Lower lobe of right lung (tissue), 2 donors: ENCODE measurements around the gene CACNB1. TPM values are rescaled to one million over a fixed set of nuclear protein-coding genes. Genes with fewer than 3 reads are reported as not detected.
A peak's percentile ranks its signal among the peaks of the same experiment; 100 is the strongest.

Experiments
- ATAC-seq, 2 donors: fragments of 200-7000 bp; cut with Tn5 transposase; one replicate each; pipeline ENCODE4 v1.9.1; 2020 to 2022; ENCODE audit warnings: mild to moderate bottlenecking in 2 of 2, moderate library complexity in 2 of 2
- DNase-seq: peaks from one replicate; pipeline ENCODE4 v3.0.0-alpha.2; 2020
- H3K27ac ChIP-seq: fragments of 200-600 bp; one replicate; pipeline ENCODE4 v1.8.0; 2022
- H3K27me3 ChIP-seq: fragments of 200-600 bp; one replicate; pipeline ENCODE4 v1.8.0; 2022; ENCODE audit warnings: low read depth
- H3K36me3 ChIP-seq: fragments of 200-600 bp; one replicate; pipeline ENCODE4 v1.8.0; 2022; ENCODE audit warnings: mild to moderate bottlenecking
- H3K4me1 ChIP-seq: fragments of 200-600 bp; one replicate; pipeline ENCODE4 v1.8.0; 2022
- H3K4me3 ChIP-seq: fragments of 200-600 bp; one replicate; pipeline ENCODE4 v1.8.0; 2022; ENCODE audit warnings: mild to moderate bottlenecking
- H3K9me3 ChIP-seq: fragments of 200-600 bp; one replicate; pipeline ENCODE4 v1.8.0; 2022
- CTCF ChIP-seq: fragments of 200-600 bp; IDR thresholded peaks from one replicate; pipeline ENCODE4 v1.8.0; 2022; ENCODE audit warnings: antibody characterized with exemption, mild to moderate bottlenecking
- intact Hi-C: fragments of 100-400 bp; cut with DNase I; formaldehyde crosslinking; loops from one replicate; pipeline ENCODE4 v1.11.0; 2022
- total RNA-seq: library from RNA; stranded (reverse); fragmentation: NEBNext Ultra II Directional; extraction: Animal tissue kit (Norgen Biotek cat#: 25700); gene quantifications from one replicate; pipeline ENCODE4 v1.2.1, GENCODE V29; 2021
- donor health status: DM: no; HTN: yes; CAD: no; lungs with severe emphysema.

The CACNB1 gene
- total RNA-seq, 1 donor from 2014 or later, result 21.3 TPM

GRCh38 chr17:39210093-39210434 lies 12.6 kb upstream of the CACNB1 start:
- TF ChIP-seq CTCF, result no peak
- no peaks in the 10 kb centered on the region for H3K9me3 ChIP-seq
- peak overlapping the region; percentile 60 for H3K27ac ChIP-seq
- no peak for ATAC-seq
- intact Hi-C loops, result no loop called here
- no peak for DNase-seq
- peak overlapping the region; percentile 47 for H3K4me3 ChIP-seq
- peaks cover 7% of the 10 kb centered on the region for H3K27me3 ChIP-seq
- H3K4me1 ChIP-seq, result peaks cover 44% of the 10 kb centered on the region
- H3K36me3 ChIP-seq, result peaks cover 2% of the 10 kb centered on the region

- H3K27me3 ChIP-seq, result peaks cover 7% of the 10 kb centered on the region
- no peak for TF ChIP-seq CTCF
- H3K36me3 ChIP-seq, result peaks cover 7% of the 10 kb centered on the region
- DNase-seq, result peak; percentile 83
- no peaks in the 10 kb centered on the region for H3K9me3 ChIP-seq
- peak; percentile 71 to 72 for ATAC-seq
- H3K4me3 ChIP-seq, result peak overlapping the region; percentile 47
- peak overlapping the region; percentile 60 for H3K27ac ChIP-seq
- H3K4me1 ChIP-seq, result peaks cover 44% of the 10 kb centered on the region
- intact Hi-C loops, result no loop called here
These were observed 12.0 kb upstream of the CACNB1 start for GRCh38 chr17:39209317-39210092.

- H3K36me3 ChIP-seq, result peaks cover 13% of the 10 kb centered on the region
- ATAC-seq (peak; percentile 9 to 22), DNase-seq (peak; percentile 69)
- H3K9me3 ChIP-seq, result no peaks in the 10 kb centered on the region
- peaks cover 44% of the 10 kb centered on the region for H3K4me1 ChIP-seq
- peak overlapping the region; percentile 47 for H3K4me3 ChIP-seq
- peaks cover 7% of the 10 kb centered on the region for H3K27me3 ChIP-seq
- TF ChIP-seq CTCF, result no peak
- peak overlapping the region; percentile 60 for H3K27ac ChIP-seq
- intact Hi-C loops, result no loop called here
These were observed 11.4 kb upstream of the CACNB1 start for GRCh38 chr17:39208893-39209292.

- no peak overlapping the region for H3K4me3 ChIP-seq
- H3K4me1 ChIP-seq, result peaks cover 44% of the 10 kb centered on the region
- peaks cover 7% of the 10 kb centered on the region for H3K27me3 ChIP-seq
- no peak overlapping the region for H3K27ac ChIP-seq
- DNase-seq (peak; percentile 73), ATAC-seq (peak; percentile 36 to 46)
- peaks cover 21% of the 10 kb centered on the region for H3K36me3 ChIP-seq
- no peaks in the 10 kb centered on the region for H3K9me3 ChIP-seq
- intact Hi-C loops, result no loop called here
- TF ChIP-seq CTCF, result no peak
These were observed 10.7 kb upstream of the CACNB1 start for GRCh38 chr17:39208136-39208535.

GRCh38 chr17:39205112-39205526 lies 7.7 kb upstream of the CACNB1 start:
- H3K4me3 ChIP-seq, result no peak overlapping the region
- H3K27ac ChIP-seq, result no peak overlapping the region
- no peaks in the 10 kb centered on the region for H3K9me3 ChIP-seq
- no peak for DNase-seq
- intact Hi-C loops, result no loop called here
- no peak for TF ChIP-seq CTCF
- peaks cover 5% of the 10 kb centered on the region for H3K27me3 ChIP-seq
- H3K36me3 ChIP-seq, result peaks cover 42% of the 10 kb centered on the region
- peaks cover 47% of the 10 kb centered on the region for H3K4me1 ChIP-seq
- ATAC-seq, result no peak
